Stimulated activated naive CD8-positive, alpha-beta T cell treated with anti-CD3 and anti-CD28 coated beads, Interleukin-15, amount 100 ng/mL, for 72 hours (primary cell): ENCODE measurements around the gene SALL1.

ENCODE experiments used
- ATAC-seq: fragments of 150-1000 bp; cut with Tn5 transposase; 2 replicates; pipeline ENCODE4 v1.10.0; 2021; ENCODE audit warnings: mild to moderate bottlenecking, moderate library complexity
- DNase-seq, 2 donors: peaks; one replicate each; pipeline ENCODE4 v3.0.0; 2021 to 2022
- H3K27ac Mint-ChIP-seq, 2 donors: one replicate each; pipeline ENCODE4 v1.8.0; 2022; ENCODE audit warnings: mild to moderate bottlenecking in 2 of 2, mixed read lengths in 2 of 2, moderate library complexity in 2 of 2
- H3K27me3 Mint-ChIP-seq: one replicate; pipeline ENCODE4 v1.8.0; 2022; ENCODE audit warnings: mixed read lengths
- H3K4me1 Mint-ChIP-seq: one replicate; pipeline ENCODE4 v1.8.0; 2022; ENCODE audit warnings: mild to moderate bottlenecking, mixed read lengths
- H3K4me3 Mint-ChIP-seq, 2 donors: one replicate each; pipeline ENCODE4 v1.8.0; 2022; ENCODE audit warnings: mild to moderate bottlenecking in 2 of 2, mixed read lengths in 2 of 2, moderate library complexity in 1 of 2
- H3K9me3 Mint-ChIP-seq, 2 donors: one replicate each; pipeline ENCODE4 v1.8.0; 2022; ENCODE audit warnings: mixed read lengths in 2 of 2

The SALL1 gene

DNA sequence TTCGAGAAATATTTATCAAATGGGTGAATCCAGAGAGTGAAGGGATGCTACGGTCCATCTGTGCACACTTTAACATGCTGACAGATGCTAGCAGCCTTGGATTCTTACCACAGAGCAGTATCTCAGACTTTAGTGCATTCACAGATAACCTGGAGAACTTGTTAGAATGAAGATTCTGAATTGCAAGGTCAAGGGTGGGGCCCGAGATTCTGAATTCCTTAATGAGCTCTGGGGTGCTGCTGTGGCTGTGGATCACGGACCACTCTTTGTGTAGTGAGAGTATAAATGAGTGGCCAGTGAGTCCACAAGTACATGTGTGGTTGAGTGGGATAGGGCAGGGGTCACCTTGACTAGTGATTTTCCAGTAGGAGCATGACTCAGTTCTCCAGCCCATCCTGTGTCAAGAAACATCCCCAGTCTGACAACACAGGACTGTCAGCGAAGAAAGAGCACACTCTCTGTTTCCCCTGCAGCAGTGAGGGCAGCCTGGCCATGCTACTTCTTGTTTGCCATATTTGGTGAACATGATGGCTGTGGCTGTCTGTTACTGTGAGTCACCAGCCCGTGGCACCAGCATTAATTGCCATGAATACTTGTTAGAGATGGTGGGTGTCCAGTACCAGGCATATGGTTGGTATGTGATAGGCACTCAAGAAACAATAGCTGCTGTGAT, 13.0 kb upstream of the SALL1 start:
- H3K9me3 Mint-ChIP-seq: no peaks in the 10 kb centered on the region

DNA sequence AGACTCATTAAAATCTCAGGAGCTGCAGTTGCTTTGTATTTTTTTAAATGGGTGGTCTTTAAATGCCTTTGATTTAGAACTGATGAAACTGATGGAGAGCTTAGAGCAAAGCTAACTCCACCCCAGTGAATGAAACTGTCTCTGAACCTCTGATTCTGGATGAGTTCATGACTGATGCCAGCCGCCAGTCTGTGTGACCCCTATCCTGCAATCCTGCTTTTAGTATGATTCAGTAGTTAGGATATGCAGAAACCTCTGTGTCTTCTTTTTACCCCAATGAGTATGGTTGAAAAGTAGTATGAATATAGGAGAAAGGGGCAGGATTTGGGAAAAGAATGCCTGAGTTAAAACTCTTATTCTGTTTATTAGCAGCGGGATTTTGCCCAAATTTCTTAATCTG, 12.3 kb upstream of the SALL1 start:
- no peak for DNase-seq
- Mint-ChIP-seq H3K4me1 (no peaks in the 10 kb centered on the region), H3K4me3 (no peak overlapping the region), H3K9me3 (no peaks in the 10 kb centered on the region), H3K27ac (no peak overlapping the region), H3K27me3 (no peaks in the 10 kb centered on the region)
- ATAC-seq: no peak

More for the DNA sequence above, 13.0 kb upstream of the SALL1 start:
- ATAC-seq (no peak), DNase-seq (no peak)
- Mint-ChIP-seq H3K27me3 (no peaks in the 10 kb centered on the region), H3K4me3 (no peak overlapping the region), H3K4me1 (no peaks in the 10 kb centered on the region), H3K27ac (no peak overlapping the region)

DNA sequence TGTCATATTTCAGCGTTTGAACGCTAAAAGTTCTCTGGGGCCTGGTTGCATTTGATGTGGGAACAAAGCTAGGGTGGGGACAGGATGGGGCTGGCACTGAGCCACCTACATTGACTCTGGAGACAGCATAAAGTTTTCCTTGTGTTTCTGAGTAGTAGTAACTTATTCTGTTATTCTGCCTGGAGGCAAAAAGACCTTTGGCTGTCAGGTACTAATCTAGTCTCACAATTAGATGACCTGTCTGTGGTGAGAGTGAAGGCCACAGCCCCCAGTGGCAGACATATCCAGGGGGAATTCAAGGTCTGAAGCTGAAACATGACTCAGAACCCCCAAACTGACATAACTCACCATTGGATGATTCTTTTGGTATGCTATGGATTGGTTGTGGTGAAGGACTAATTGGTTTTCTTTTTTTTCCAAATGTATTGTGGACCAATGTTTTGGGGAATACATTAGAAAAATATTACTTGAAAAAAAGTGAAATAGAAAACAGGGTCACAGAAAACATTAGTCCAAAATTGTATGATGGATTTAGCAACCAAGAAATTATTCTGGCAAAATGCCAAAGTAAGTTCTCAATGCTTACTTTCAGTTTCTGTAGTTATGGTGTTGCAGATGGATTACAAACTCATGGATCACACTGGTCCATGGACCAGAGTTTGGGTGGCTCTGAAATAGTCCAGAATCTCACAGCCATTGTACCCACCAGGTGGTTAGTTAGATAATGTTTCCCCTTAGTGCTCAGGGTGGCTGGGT, 10.5 kb upstream of the SALL1 start:
- H3K27me3 Mint-ChIP-seq: peaks cover 17% of the 10 kb centered on the region
- H3K4me3 Mint-ChIP-seq: no peak overlapping the region
- no peak for DNase-seq
- H3K9me3 Mint-ChIP-seq: no peaks in the 10 kb centered on the region
- no peaks in the 10 kb centered on the region for H3K4me1 Mint-ChIP-seq
- ATAC-seq: no peak
- no peak overlapping the region for H3K27ac Mint-ChIP-seq

DNA sequence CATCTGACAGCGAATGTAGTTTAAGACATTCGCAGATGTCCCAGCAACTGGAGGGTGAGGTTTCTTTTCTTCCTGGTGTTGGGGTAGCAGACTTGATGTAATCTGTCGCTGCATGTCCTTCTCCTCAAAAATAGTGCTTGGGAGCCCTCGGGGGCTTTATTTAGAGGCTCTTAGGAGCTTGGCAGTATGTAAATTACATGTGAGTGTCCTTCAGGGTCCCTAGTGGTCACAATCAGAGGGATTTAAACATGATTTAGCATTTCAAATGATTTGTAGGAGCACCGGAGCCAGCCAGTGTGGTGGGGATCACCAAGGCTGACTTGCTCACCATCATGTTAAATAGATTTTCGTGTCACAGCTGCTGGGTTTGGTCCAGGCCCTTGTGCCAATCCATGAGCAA, 8.8 kb upstream of the SALL1 start:
- no peak overlapping the region for H3K4me3 Mint-ChIP-seq
- no peak for DNase-seq
- ATAC-seq: no peak
- peaks cover 35% of the 10 kb centered on the region for H3K27me3 Mint-ChIP-seq
- H3K4me1 Mint-ChIP-seq: peaks cover 7% of the 10 kb centered on the region
- H3K9me3 Mint-ChIP-seq: no peaks in the 10 kb centered on the region
- no peak overlapping the region for H3K27ac Mint-ChIP-seq

DNA sequence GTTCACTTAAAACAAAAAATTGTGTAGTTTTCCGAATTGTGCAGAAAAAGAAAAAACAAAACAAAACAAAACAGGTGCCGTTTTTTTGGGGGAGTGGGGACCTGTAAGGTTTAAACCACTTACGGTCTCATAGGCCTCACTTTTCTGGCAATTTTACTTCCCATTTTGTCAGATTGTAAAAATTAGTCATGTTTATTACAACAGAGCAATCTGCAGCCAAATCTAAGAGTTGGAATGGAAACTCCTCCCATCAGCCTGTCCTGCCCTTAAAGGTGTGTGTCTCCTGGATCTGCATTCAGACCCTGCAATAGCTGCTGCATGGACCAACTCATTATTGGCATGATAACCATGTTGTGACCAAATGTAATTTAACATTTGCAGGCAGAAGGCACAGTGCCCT, 8.2 kb upstream of the SALL1 start:
- DNase-seq: no peak
- Mint-ChIP-seq H3K27ac (no peak overlapping the region), H3K4me1 (peaks cover 8% of the 10 kb centered on the region), H3K9me3 (no peaks in the 10 kb centered on the region), H3K27me3 (peaks cover 41% of the 10 kb centered on the region), H3K4me3 (no peak overlapping the region)
- ATAC-seq: no peak

DNA sequence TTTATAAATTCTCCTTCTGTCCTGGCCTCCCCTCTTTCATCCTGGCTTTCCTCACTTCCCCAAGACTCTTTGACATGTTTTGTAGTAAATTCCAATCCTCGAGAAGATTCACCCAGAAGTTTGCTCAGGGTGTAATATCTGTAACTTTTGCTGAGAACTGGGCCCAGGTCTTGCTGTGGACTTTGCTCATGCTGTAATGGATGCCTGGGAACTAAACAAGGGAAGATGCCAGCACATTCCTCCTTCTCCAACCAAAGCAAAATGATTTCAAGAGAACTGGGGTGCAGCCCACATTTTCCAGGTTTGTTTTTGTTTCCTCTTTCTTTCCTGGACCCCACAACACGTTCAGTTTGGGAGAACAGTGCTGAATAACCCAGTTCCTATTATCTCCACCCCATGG, 6.6 kb upstream of the SALL1 start:
- Mint-ChIP-seq H3K4me1 (peaks cover 17% of the 10 kb centered on the region), H3K27me3 (peaks cover 56% of the 10 kb centered on the region), H3K4me3 (no peak overlapping the region), H3K9me3 (peaks cover 0 to 6% of the 10 kb centered on the region in 2 donors), H3K27ac (no peak overlapping the region)
- ATAC-seq (no peak), DNase-seq (no peak)

DNA sequence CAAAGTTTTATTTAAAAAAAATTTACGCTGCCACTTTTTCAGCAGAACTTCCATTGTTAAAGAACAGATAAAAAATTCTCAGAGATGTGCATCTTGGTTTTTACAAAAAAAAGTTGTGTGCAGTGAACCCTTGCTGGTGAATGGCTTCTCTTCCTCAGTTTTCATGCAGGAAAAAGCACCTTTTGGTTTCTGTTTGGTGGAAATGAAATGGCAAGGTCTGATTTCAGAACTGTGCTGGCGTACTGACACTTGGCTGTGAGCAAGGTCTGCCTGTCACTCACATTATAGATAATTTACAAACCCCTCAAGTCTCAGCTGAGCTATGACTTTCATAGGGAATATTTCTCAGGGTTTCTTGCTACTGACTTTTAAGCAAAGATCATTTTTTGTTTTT, 5.7 kb upstream of the SALL1 start:
- Mint-ChIP-seq H3K9me3 (peaks cover 0 to 6% of the 10 kb centered on the region in 2 donors), H3K27ac (no peak overlapping the region), H3K4me3 (no peak overlapping the region), H3K4me1 (peaks cover 19% of the 10 kb centered on the region), H3K27me3 (peaks cover 60% of the 10 kb centered on the region)
- ATAC-seq: no peak
- no peak for DNase-seq

DNA sequence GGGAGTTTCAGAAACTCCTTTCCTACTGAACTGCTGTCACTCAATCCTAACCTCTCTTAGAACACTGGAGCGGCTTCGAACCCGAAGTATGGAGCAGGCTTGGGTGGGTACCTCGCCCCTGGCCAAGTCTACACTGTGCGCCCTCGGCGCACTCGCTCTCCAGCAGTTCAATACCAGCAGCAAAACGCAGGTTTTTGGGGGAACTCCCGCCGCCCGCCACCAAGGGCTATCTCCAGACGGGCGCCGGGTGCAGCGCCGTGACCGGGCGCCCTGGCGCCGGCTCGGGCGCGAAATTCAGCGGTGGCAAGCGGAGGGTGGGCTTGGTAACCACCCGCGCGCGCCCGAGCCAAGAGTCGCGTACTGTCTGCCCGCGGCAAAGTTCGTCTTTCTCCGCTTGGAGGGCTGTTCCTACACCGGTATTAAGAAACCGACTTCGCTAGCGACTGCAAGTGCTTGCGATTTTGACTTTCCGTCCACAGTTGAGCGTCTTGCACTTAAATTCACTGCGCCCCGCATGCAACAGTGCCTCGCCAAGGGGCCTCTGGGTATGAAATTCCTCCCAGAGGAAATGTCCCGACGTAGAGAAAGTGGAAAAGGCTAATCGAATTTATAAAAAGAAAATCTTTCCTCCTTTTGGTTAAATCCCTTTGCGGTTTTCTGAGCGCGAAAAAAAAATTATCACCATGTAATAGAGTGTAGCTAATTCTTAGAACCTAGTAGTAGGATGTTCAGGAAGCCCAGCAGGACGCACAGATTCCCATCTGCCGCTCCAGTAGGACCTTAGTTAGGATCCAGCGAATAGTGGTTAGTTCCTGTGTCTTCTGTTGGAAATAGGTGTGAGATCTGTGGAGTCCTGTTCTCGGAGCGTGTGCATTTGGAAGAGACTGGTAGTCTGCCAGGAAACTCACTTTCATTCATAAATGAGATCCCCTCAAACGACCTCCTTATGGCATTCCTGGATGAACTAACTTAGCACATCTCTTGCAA, 5.0 kb upstream of the SALL1 start:
- DNase-seq (no peak), ATAC-seq (no peak)
- Mint-ChIP-seq H3K4me1 (peaks cover 19% of the 10 kb centered on the region), H3K27me3 (peaks cover 62% of the 10 kb centered on the region), H3K9me3 (peaks cover 0 to 6% of the 10 kb centered on the region in 2 donors), H3K4me3 (no peak overlapping the region), H3K27ac (no peak overlapping the region)

DNA sequence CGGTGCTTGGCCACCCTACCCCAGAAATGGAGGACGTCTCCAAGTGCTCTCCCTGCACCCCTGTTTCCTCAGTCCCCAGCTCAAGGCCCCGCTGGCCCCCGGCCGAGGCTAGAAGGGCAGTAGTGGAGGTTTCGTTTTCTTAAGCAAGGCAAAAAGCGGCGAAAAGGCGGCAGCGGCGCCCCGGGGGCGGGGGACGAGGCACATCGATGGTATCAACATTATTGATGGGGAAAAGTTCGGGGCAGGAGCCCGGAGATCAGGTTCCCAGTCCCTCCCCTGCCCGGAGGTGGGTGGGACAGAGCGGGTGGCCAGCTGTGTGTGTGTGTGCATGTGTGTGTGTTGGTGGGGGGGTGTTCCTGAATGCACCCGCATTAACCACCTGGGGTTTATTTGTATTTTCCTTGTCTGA, 4.1 kb upstream of the SALL1 start:
- H3K27ac Mint-ChIP-seq: peak overlapping the region in 1 of 2 donors; percentile 27
- ATAC-seq (no peak), DNase-seq (no peak)

DNA sequence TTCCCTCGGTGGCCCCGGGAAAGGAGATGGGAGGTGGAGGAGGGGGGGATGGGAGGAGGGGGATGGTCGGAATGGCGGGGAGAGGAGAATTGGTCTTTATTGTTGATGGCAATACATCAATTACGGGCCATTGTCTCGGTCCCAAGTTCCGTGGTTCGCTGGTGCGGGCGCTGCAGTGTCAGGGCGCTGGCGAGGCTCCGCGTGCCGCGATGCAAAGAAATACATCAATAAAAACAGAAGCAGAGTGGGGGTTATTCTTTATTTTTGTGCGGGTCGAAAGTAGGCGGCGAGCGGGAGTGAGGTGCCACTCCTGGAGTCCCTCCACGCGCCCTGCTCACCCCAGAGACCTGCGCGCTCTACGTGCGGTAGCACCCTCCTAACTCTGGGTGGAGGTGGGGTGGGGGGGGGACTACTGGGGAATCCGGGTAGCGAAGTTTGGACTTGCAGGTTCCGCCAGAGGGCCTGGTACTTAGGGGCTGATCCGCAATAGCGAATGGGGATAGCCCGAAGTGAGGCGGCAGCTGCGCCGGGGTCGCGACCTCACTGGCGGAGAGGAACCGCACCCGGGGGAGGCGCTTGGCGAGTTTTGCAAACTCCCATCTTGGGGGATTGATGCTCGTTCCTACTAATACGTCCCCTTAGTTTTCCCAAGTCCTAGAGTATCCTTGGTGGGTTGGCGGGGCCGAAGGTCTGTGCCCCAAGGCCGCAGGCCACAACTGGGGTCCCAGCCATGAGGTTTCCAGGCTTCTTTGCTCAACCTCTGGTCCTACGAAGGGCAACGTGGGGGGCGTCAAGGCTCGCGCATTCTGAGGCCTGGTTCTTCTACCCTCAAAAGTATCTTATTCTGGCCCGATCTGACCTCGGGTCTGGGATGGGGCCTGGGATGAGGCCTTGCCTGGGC, 3.5 kb upstream of the SALL1 start:
- Mint-ChIP-seq H3K27ac (peak overlapping the region in 1 of 2 donors; percentile 27), H3K27me3 (peaks cover 78% of the 10 kb centered on the region)

More for the DNA sequence above, 4.1 kb upstream of the SALL1 start:
- Mint-ChIP-seq H3K27me3 (peaks cover 71% of the 10 kb centered on the region), H3K4me1 (peaks cover 20% of the 10 kb centered on the region), H3K9me3 (peaks cover 0 to 6% of the 10 kb centered on the region in 2 donors), H3K4me3 (peak overlapping the region in 1 of 2 donors; percentile 35)

DNA sequence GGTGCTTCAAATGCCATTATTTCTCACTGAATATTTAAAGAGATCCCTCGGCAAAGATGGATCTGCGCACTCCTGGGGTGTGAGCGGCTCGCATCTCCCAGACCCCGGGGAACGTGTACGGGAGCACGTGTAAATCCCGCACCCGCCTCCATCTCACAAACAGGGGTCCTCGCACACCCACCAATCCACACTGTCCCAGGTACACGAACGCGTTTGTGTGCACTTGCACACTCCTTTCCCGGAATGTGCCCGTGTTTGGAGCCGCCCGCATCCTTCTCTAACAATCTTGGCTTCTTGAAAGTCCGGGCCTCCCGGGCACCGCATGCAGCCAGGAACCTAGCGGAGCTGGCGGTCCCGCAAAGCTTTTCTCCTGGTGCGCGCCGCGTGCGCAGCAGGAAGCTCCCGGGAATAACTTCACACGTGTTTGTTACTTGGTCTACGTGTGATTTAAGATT, 2.5 kb upstream of the SALL1 start:
- H3K4me3 Mint-ChIP-seq: peak overlapping the region in 1 of 2 donors; percentile 36
- H3K9me3 Mint-ChIP-seq: peaks cover 0 to 6% of the 10 kb centered on the region in 2 donors
- H3K4me1 Mint-ChIP-seq: peaks cover 24% of the 10 kb centered on the region
- no peak overlapping the region for H3K27ac Mint-ChIP-seq
- DNase-seq: no peak
- peaks cover 87% of the 10 kb centered on the region for H3K27me3 Mint-ChIP-seq
- no peak for ATAC-seq

More for the DNA sequence above, 3.5 kb upstream of the SALL1 start:
- DNase-seq: no peak
- Mint-ChIP-seq H3K4me3 (no peak overlapping the region), H3K9me3 (peaks cover 0 to 6% of the 10 kb centered on the region in 2 donors), H3K4me1 (peaks cover 24% of the 10 kb centered on the region)
- no peak for ATAC-seq

DNA sequence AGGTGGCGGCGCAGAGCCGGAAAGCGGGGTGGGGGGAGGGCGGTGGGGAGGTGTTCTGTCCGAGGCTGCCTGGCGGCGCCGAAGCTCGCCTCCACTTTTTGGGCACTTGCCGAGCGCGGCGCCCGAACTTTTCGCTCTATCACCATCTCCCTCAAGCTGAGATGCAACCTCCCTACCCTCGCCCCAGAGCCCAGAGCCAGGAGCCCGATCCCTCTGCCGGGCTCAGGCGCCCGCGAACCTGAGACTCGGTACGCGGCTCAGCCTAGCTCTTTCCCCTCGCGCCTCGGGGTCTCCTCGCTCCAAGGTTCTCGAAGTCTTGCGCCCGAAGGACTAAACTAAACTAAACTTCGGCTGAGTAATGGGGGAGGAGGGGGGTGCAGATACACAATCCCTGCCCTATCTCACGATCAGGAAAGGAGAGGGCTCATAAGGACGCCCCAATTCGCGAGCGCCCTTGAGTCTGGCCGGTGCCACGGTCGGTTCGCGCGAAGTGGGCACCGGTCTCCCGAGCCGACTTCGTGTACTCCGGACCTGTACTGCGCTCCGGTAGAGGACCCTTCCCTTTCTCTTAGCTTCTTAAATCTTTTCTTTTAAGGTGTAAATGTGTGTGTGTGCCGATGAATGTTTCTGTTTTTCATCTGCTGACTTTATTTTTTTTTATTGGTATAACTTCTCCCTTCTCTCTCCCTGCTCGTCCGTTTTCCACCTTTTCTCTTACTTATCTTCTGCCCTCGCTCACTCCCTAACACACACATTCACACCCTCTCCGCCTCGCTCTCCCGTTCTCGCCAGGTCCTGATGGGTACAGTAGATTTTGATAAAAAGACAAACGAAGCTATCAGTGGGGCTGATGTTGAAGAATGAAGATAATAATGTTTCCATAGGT, 1.9 kb upstream of the SALL1 start:
- ATAC-seq (no peak), DNase-seq (no peak)
- Mint-ChIP-seq H3K9me3 (peaks cover 0 to 6% of the 10 kb centered on the region in 2 donors), H3K27me3 (peaks cover 90% of the 10 kb centered on the region), H3K4me1 (peaks cover 24% of the 10 kb centered on the region), H3K27ac (no peak overlapping the region), H3K4me3 (peak overlapping the region; percentile 49 to 53)

DNA sequence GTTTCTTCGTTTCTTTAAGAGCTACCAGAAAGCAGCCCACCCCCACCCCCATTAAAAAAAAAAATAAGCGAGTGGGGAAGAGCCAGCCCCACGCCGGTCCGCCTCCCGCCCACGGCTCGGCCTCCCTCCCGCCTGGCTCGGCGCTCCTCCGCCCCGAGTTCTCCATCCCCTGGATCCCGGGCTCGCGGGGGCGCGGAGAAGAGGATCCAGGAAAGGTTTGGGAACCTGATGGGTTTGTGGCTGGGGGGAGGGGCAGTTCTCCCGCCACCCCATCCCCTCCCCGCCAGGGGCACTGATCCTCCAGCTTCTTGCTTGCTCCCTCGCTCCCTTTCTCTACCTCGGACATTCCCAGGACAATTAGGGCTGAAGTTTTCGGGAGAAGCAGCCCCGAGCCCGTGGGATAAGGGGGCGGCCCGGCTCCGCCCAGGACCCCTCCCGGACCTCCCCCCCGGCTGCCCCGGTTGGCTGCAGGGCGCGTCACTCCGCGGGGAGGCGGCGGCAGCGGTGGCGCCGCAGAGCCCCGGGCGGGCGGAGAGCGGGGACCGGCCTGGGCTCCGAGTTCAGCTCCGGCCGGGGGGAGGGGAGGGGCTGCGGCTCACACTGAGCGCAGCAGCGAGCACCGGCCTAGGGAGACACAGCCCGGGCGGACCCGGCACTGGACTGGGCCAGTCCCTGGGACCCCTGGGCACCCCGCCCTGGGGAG, 1.0 kb upstream of the SALL1 start:
- Mint-ChIP-seq H3K27me3 (peaks cover 89% of the 10 kb centered on the region), H3K9me3 (peaks cover 0 to 6% of the 10 kb centered on the region in 2 donors), H3K27ac (no peak overlapping the region), H3K4me3 (no peak overlapping the region), H3K4me1 (peaks cover 24% of the 10 kb centered on the region)
- DNase-seq (no peak), ATAC-seq (peak; percentile 60)
